Stromal cell of bone marrow (primary cell): ENCODE results near the gene IFT20.
A peak's percentile ranks its signal among the peaks of the same experiment; 100 is the strongest.

Experiments
- DNase-seq: peaks from one replicate; pipeline ENCODE4 v3.0.0-alpha.2; 2012; ENCODE audit warnings: low read depth

IFT20 gene

GRCh38 chr17:28334666-28335200 is 539 bp downstream of the IFT20 start:
- DNase-seq = peak; percentile 29

GRCh38 chr17:28334171-28334570 is 1.1 kb downstream of the IFT20 start:
- DNase-seq = no peak

- no peak for DNase-seq
Measured at GRCh38 chr17:28333083-28333746, 2.1 kb downstream of the IFT20 start.

GRCh38 chr17:28331891-28332420 is 3.3 kb downstream of the IFT20 start:
- no peak for DNase-seq

GRCh38 chr17:28330671-28331070 is 4.6 kb downstream of the IFT20 start:
- no peak for DNase-seq

- DNase-seq = no peak
Measured at GRCh38 chr17:28328325-28328724, 6.9 kb downstream of the IFT20 start.

- DNase-seq = no peak
Measured at GRCh38 chr17:28327709-28328108, 7.6 kb downstream of the IFT20 start.

- no peak for DNase-seq
Measured at GRCh38 chr17:28327031-28327607, 8.2 kb downstream of the IFT20 start.

- no peak for DNase-seq
Measured at GRCh38 chr17:28326114-28326513, 9.2 kb downstream of the IFT20 start.

GRCh38 chr17:28325211-28325610 is 10.1 kb downstream of the IFT20 start:
- no peak for DNase-seq

- no peak for DNase-seq
Measured at GRCh38 chr17:28324781-28325180, 10.5 kb downstream of the IFT20 start.

GRCh38 chr17:28324267-28324745 is 11.0 kb downstream of the IFT20 start:
- no peak for DNase-seq

GRCh38 chr17:28320215-28321061 is 14.8 kb downstream of the IFT20 start:
- no peak for DNase-seq

GRCh38 chr17:28319598-28319935 is 15.7 kb downstream of the IFT20 start:
- no peak for DNase-seq

GRCh38 chr17:28318759-28319597 is 16.3 kb downstream of the IFT20 start, which contains the start of gene TMEM97:
Gene TMEM97, plus strand, starts transcription at chr17:28319200. Its CDS starts 40 bp downstream, at chr17:28319240.
- DNase-seq = peak; percentile 93

- no peak for DNase-seq
Measured at GRCh38 chr17:28317966-28318758, 17.1 kb downstream of the IFT20 start.

- DNase-seq = no peak
Measured at GRCh38 chr17:28317099-28317965, 17.9 kb downstream of the IFT20 start.

GRCh38 chr17:28315846-28316705 is 19.2 kb downstream of the IFT20 start:
- DNase-seq = no peak

- no peak for DNase-seq
Measured at GRCh38 chr17:28313841-28314240, 21.4 kb downstream of the IFT20 start.
